ENCODE results near the gene OAS2. TPM values are rescaled to one million over a fixed set of nuclear protein-coding genes. Genes with fewer than 3 reads are reported as not detected.

The OAS2 gene
- total and polyA plus RNA-seq, 2 donors (not counting 1 experiment from before 2014, with no cell fraction given): 31.6 to 59.3 TPM

DNA sequence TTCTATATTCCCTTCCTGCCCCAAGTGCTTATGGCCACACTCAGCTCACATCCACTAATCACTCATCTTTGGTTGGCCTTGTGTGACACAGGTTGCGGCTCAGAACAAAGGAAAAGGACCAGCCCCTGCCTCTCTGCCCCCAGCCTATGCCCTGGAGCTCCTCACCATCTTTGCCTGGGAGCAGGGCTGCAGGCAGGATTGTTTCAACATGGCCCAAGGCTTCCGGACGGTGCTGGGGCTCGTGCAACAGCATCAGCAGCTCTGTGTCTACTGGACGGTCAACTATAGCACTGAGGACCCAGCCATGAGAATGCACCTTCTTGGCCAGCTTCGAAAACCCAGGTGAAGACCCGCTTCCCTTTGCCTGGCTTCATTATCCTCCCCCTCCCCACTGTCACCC, 15.8 kb upstream of the OAS2 start:
- no peak for TF ChIP-seq EZH2 (IDR thresholded peaks at IDR 0.05; ENCODE audit: borderline replicate concordance, insufficient read depth, low read depth, low read length, poor library complexity, severe bottlenecking)
- TF ChIP-seq CTCF (IDR thresholded peaks at IDR 0.05): no peak
- H3K4me3 Mint-ChIP-seq: no peak overlapping the region
- no peak for DNase-seq
- ChIA-PET POLR2A (no interaction called here), CTCF (interaction anchor here (1.1 kb wide), 1 partner anchor 68 kb away, joined by 3 read pairs; no protein-coding TSS in a partner anchor)
- no peaks in the 10 kb centered on the region for H3K79me2 ChIP-seq (ENCODE audit: control insufficient read depth, insufficient read depth, low read length)
- H3K27ac Mint-ChIP-seq: no peak overlapping the region
- H3K4me2 ChIP-seq (replicated peaks; ENCODE audit: low read depth, low read length, poor library complexity, severe bottlenecking): no peak overlapping the region
- H3K27me3 Mint-ChIP-seq: no peaks in the 10 kb centered on the region
- H3K27ac ChIP-seq (ENCODE audit: low read length in 2 of 2): no peak overlapping the region
- H3K4me1 Mint-ChIP-seq: no peaks in the 10 kb centered on the region
- no peak for ATAC-seq (ENCODE audit: low read depth)
- no peaks in the 10 kb centered on the region for H4K20me1 ChIP-seq (ENCODE audit: control insufficient read depth, insufficient read depth, low read length, poor library complexity, severe bottlenecking)
- no peaks in the 10 kb centered on the region for H3K27me3 ChIP-seq (replicated peaks in 1 of 4; ENCODE audit: control extremely low read depth in 1 of 4, control insufficient read depth in 3 of 4, insufficient read depth in 4 of 4, low read length in 3 of 4)
- no peak overlapping the region for H3K9ac ChIP-seq (ENCODE audit: low read length)
- intact Hi-C loops (cut with micrococcal nuclease): no loop called here
- no peak overlapping the region for H2AFZ ChIP-seq (ENCODE audit: insufficient read depth, low read depth, low read length, poor library complexity, severe bottlenecking)
- H3K9me3 ChIP-seq (ENCODE audit: control extremely low read depth in 1 of 3, control insufficient read depth in 2 of 3, insufficient read depth in 1 of 3, low read length in 2 of 3): peaks cover 0 to 6% (median 0%) of the 10 kb centered on the region in 3 donors
- H3K4me1 ChIP-seq (ENCODE audit: control insufficient read depth in 2 of 2, insufficient read depth in 2 of 2, low read length in 2 of 2): no peaks in the 10 kb centered on the region
- WGBS (ENCODE audit: insufficient coverage): 96% methylated on average over 5 of the region's 7 CpGs
- peaks cover 6% of the 10 kb centered on the region for H3K9me3 Mint-ChIP-seq (ENCODE audit: insufficient read depth)
- no peak overlapping the region for H3K4me3 ChIP-seq (ENCODE audit: control extremely low read depth in 1 of 5, extremely low read depth in 1 of 5, insufficient read depth in 1 of 5, low read depth in 2 of 5, low read length in 4 of 5)
- H3K36me3 ChIP-seq (replicated peaks in 1 of 2; ENCODE audit: control extremely low read depth in 1 of 2, control insufficient read depth in 1 of 2, extremely low read depth in 1 of 2, insufficient read depth in 2 of 2, low read length in 1 of 2): peaks cover 0 to 59% of the 10 kb centered on the region in 2 experiments

DNA sequence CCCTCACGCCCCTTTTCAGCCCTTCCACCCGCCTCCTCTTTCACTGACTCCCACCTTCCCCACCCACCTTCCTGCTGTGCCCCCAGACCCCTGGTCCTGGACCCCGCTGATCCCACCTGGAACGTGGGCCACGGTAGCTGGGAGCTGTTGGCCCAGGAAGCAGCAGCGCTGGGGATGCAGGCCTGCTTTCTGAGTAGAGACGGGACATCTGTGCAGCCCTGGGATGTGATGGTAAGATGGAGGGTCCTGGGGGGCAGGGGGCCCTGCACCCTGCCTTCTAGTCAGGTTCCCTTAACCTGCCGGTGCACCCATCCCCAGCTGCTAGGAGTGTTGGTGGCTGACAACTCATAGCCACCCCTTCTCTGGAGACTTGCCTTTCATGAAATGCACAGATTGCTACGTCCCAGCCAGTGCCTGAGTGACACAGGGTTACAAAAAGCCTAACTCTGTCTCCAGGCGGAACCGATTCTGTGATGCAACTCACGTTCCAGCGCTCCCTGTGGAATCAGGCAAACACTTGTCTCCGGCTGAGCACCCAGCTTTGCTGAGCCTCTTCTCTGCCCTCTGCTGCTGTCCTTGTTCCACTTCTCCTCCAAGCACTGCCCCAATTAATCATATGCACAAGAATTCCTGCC, 15.0 kb upstream of the OAS2 start:
- Mint-ChIP-seq H3K4me3 (no peak overlapping the region), H3K27ac (no peak overlapping the region), H3K9me3 (ENCODE audit: insufficient read depth) (peaks cover 4% of the 10 kb centered on the region), H3K27me3 (no peaks in the 10 kb centered on the region), H3K4me1 (no peaks in the 10 kb centered on the region)
- DNase-seq: no peak
- Histone ChIP-seq H3K4me3 (ENCODE audit: control extremely low read depth in 1 of 5, extremely low read depth in 1 of 5, insufficient read depth in 1 of 5, low read depth in 2 of 5, low read length in 4 of 5) (no peak overlapping the region), H2AFZ (ENCODE audit: insufficient read depth, low read depth, low read length, poor library complexity, severe bottlenecking) (no peak overlapping the region), H3K9me3 (ENCODE audit: control extremely low read depth in 1 of 3, control insufficient read depth in 2 of 3, insufficient read depth in 1 of 3, low read length in 2 of 3) (peaks cover 0 to 6% (median 0%) of the 10 kb centered on the region in 3 donors), H3K9ac (ENCODE audit: low read length) (no peak overlapping the region), H3K79me2 (ENCODE audit: control insufficient read depth, insufficient read depth, low read length) (no peaks in the 10 kb centered on the region), H3K27ac (ENCODE audit: low read length in 2 of 2) (no peak overlapping the region), H3K27me3 (replicated peaks in 1 of 4; ENCODE audit: control extremely low read depth in 1 of 4, control insufficient read depth in 3 of 4, insufficient read depth in 4 of 4, low read length in 3 of 4) (no peaks in the 10 kb centered on the region), H3K4me2 (replicated peaks; ENCODE audit: low read depth, low read length, poor library complexity, severe bottlenecking) (no peak overlapping the region), H3K36me3 (replicated peaks in 1 of 2; ENCODE audit: control extremely low read depth in 1 of 2, control insufficient read depth in 1 of 2, extremely low read depth in 1 of 2, insufficient read depth in 2 of 2, low read length in 1 of 2) (peaks cover 0 to 61% of the 10 kb centered on the region in 2 experiments), H4K20me1 (ENCODE audit: control insufficient read depth, insufficient read depth, low read length, poor library complexity, severe bottlenecking) (no peaks in the 10 kb centered on the region), H3K4me1 (ENCODE audit: control insufficient read depth in 2 of 2, insufficient read depth in 2 of 2, low read length in 2 of 2) (no peaks in the 10 kb centered on the region)
- no peak for ATAC-seq (ENCODE audit: low read depth)
- ChIA-PET POLR2A (no interaction called here), CTCF (interaction anchor here (1.0 kb wide), 1 partner anchor 15 kb away, joined by 3 read pairs; no protein-coding TSS in a partner anchor)
- intact Hi-C loops (cut with micrococcal nuclease): no loop called here
- 98% methylated on average over 14 of the region's 14 CpGs for WGBS (ENCODE audit: insufficient coverage)
- TF ChIP-seq EZH2 (IDR thresholded peaks at IDR 0.05; ENCODE audit: borderline replicate concordance, insufficient read depth, low read depth, low read length, poor library complexity, severe bottlenecking) (no peak), CTCF (IDR thresholded peaks at IDR 0.05) (no peak)
